CD4-positive, alpha-beta T cell (primary cell): Measurements from ENCODE around the gene ANKRD33. TPM values are rescaled to one million over a fixed set of nuclear protein-coding genes. Genes with fewer than 3 reads are reported as not detected.

Experiments used
- ATAC-seq: fragments of 200-7000 bp; cut with Tn5 transposase; one replicate; pipeline ENCODE4 v1.10.0; 2022; ENCODE audit warnings: mild to moderate bottlenecking; ENCODE audit not compliant: poor library complexity
- CTCF ChIA-PET: fragments of 350-600 bp; sonication (Branson Sonifier 250); formaldehyde crosslinking; loops from one replicate; lab custom pipeline; 2021; ENCODE audit warnings: antibody characterized with exemption, inconsistent platforms; lab: Charles Lee
- POLR2A ChIA-PET: fragments of 350-600 bp; sonication (Branson Sonifier 250); formaldehyde crosslinking; loops from one replicate; lab custom pipeline; 2021; ENCODE audit warnings: antibody characterized with exemption, inconsistent platforms; lab: Charles Lee
- DNase-seq, 14 experiments: peaks; one replicate each; pipeline ENCODE4 v3.0.0-alpha.2; 2013 to 2020; ENCODE audit warnings: mixed read lengths in 2 of 14
- H3K27ac ChIP-seq, 2 donors: one replicate each; pipeline versions ENCODE4 v1.5.1 to v1.7.0; 2013; ENCODE audit warnings: low read length in 2 of 2, low read depth in 1 of 2, mild to moderate bottlenecking in 1 of 2
- H3K27me3 ChIP-seq, 2 experiments: 1 replicate in 1 of 2; 2 replicates in 1 of 2; pipeline versions ENCODE4 v1.6.1 to v1.7.0; 2013; ENCODE audit warnings: low read length in 2 of 2, control low read depth in 1 of 2, mild to moderate bottlenecking in 1 of 2, moderate library complexity in 1 of 2; ENCODE audit not compliant: insufficient read depth in 2 of 2, control insufficient read depth in 1 of 2
- H3K36me3 ChIP-seq: one replicate; pipeline ENCODE4 v1.6.1; 2013; ENCODE audit warnings: low read length, control low read depth; ENCODE audit not compliant: insufficient read depth
- H3K4me1 ChIP-seq: one replicate; pipeline ENCODE4 v1.6.1; 2013; ENCODE audit warnings: low read length, control low read depth; ENCODE audit not compliant: insufficient read depth
- H3K4me3 ChIP-seq: one replicate; pipeline ENCODE4 v1.5.1; 2013; ENCODE audit warnings: mild to moderate bottlenecking, low read length, moderate library complexity
- H3K9me3 ChIP-seq, 2 experiments: 1 replicate in 1 of 2; 2 replicates in 1 of 2; pipeline versions ENCODE4 v1.6.1 to v1.7.0; 2013; ENCODE audit warnings: low read length in 2 of 2, mild to moderate bottlenecking in 2 of 2, control low read depth in 1 of 2, moderate library complexity in 1 of 2; ENCODE audit not compliant: control insufficient read depth in 1 of 2, insufficient read depth in 1 of 2
- H3K27ac Mint-ChIP-seq: one replicate; pipeline ENCODE4 v1.8.0; 2020; ENCODE audit warnings: mixed read lengths
- H3K27me3 Mint-ChIP-seq: one replicate; pipeline ENCODE4 v1.8.0; 2021; ENCODE audit warnings: mixed read lengths
- H3K36me3 Mint-ChIP-seq: one replicate; pipeline ENCODE4 v1.8.0; 2021; ENCODE audit warnings: low read depth, mixed read lengths
- H3K4me1 Mint-ChIP-seq: one replicate; pipeline ENCODE4 v1.8.0; 2021; ENCODE audit warnings: low read depth, mixed read lengths
- H3K4me3 Mint-ChIP-seq: one replicate; pipeline ENCODE4 v1.8.0; 2020; ENCODE audit warnings: mild to moderate bottlenecking, mixed read lengths
- H3K9me3 Mint-ChIP-seq: one replicate; pipeline ENCODE4 v1.8.0; 2020; ENCODE audit warnings: mixed read lengths
- intact Hi-C, 2 experiments: fragments of 100-400 bp; cut with DNase I in 1 of 2; cut with micrococcal nuclease in 1 of 2; formaldehyde crosslinking; loops; one replicate each; pipeline versions ENCODE4 v1.15.1 to v1.9.0; 2023 to 2025; cut with DNase I, micrococcal nuclease
- total RNA-seq, 174 experiments: library from RNA in 2 of 174; stranded (reverse) in 2 of 174; gene quantifications; one replicate each; pipeline ENCODE4 v1.2.3 and lab custom pipeline; 2021 to 2026
- TF ChIP-seq, protein P1 (sequence below): fragments of 200-600 bp; IDR thresholded peaks from one replicate; pipeline ENCODE4 v1.8.0; 2022; ENCODE audit warnings: antibody characterized with exemption, mild to moderate bottlenecking

The ANKRD33 gene
- total RNA-seq, 2 experiments from 2014 or later = not detected

- no peak for ATAC-seq
- H3K9me3 Mint-ChIP-seq = no peaks in the 10 kb centered on the region
- peaks cover 17 to 34% of the 10 kb centered on the region in 2 experiments for H3K27me3 ChIP-seq
- no peak within 1 kb of the TSS for H3K4me3 ChIP-seq
- DNase-seq = no peak
- no peak within 1 kb of the TSS for H3K4me3 Mint-ChIP-seq
- no peaks in the 10 kb centered on the region for H3K9me3 ChIP-seq
- H3K27ac ChIP-seq = no peak within 1 kb of the TSS
- CTCF ChIA-PET = no interaction called here
- TF ChIP-seq, protein P1, sequence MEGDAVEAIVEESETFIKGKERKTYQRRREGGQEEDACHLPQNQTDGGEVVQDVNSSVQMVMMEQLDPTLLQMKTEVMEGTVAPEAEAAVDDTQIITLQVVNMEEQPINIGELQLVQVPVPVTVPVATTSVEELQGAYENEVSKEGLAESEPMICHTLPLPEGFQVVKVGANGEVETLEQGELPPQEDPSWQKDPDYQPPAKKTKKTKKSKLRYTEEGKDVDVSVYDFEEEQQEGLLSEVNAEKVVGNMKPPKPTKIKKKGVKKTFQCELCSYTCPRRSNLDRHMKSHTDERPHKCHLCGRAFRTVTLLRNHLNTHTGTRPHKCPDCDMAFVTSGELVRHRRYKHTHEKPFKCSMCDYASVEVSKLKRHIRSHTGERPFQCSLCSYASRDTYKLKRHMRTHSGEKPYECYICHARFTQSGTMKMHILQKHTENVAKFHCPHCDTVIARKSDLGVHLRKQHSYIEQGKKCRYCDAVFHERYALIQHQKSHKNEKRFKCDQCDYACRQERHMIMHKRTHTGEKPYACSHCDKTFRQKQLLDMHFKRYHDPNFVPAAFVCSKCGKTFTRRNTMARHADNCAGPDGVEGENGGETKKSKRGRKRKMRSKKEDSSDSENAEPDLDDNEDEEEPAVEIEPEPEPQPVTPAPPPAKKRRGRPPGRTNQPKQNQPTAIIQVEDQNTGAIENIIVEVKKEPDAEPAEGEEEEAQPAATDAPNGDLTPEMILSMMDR = no peak
- H3K4me1 ChIP-seq = no peaks in the 10 kb centered on the region
- no peaks in the 10 kb centered on the region for H3K36me3 Mint-ChIP-seq
- POLR2A ChIA-PET = interaction anchor here (0.7 kb wide), 1 partner anchor 13 kb away, joined by 3 read pairs; no protein-coding TSS in a partner anchor
- peaks cover 38% of the 10 kb centered on the region for H3K27me3 Mint-ChIP-seq
- no peaks in the 10 kb centered on the region for H3K4me1 Mint-ChIP-seq
- no peaks in the 10 kb centered on the region for H3K36me3 ChIP-seq
- intact Hi-C loops = no loop called here
- no peak within 1 kb of the TSS for H3K27ac Mint-ChIP-seq
These were observed 19.4 kb downstream of the ANKRD33 start, which contains the start of gene ACVRL1 for GRCh38 chr12:51907083-51907855. ACVRL1 (plus strand) TSS chr12:51907504; CDS start chr12:51912475, 4,971 bp downstream.

DNA sequence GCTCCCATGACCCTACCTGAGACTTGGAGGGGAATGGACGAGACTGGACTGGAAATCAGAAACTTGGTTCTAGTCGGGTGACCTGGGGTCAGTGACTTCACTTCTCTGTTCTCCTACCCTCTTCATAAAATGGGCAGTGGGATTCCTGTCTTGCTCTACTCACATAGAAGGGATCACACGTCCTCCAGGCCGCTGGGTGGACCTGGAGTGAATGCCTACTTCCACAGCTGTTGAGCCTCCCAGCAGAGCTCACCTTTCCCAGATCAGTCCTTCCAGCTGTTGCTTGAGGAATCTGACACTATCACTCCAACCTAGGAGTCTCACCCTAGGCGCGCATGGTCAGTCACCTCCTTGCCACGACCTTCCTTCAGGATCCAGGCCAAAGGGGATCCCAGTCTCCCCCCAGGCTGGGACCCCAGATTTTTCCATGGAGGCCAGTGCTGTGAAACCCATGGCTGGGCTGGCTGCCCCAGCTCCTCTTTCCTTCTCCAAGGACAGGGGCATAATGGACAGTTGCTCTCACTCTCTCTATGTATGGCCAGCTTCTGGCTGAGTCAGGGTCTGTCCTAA lies 20.0 kb downstream of the ANKRD33 start:
- POLR2A ChIA-PET = interaction anchor here (0.7 kb wide), 1 partner anchor 14 kb away, joined by 3 read pairs; no protein-coding TSS in a partner anchor
- no peaks in the 10 kb centered on the region for H3K36me3 Mint-ChIP-seq
- DNase-seq = no peak
- Histone ChIP-seq H3K4me1 (no peaks in the 10 kb centered on the region), H3K36me3 (no peaks in the 10 kb centered on the region), H3K27me3 (peaks cover 17 to 34% of the 10 kb centered on the region in 2 experiments), H3K4me3 (no peak overlapping the region), H3K9me3 (no peaks in the 10 kb centered on the region), H3K27ac (no peak overlapping the region)
- ATAC-seq = no peak
- H3K4me3 Mint-ChIP-seq = no peak overlapping the region
- peaks cover 38% of the 10 kb centered on the region for H3K27me3 Mint-ChIP-seq
- TF ChIP-seq, protein P1 = no peak
- no peaks in the 10 kb centered on the region for H3K9me3 Mint-ChIP-seq
- intact Hi-C loops = no loop called here
- H3K27ac Mint-ChIP-seq = no peak overlapping the region
- CTCF ChIA-PET = no interaction called here
- H3K4me1 Mint-ChIP-seq = no peaks in the 10 kb centered on the region

- no peaks in the 10 kb centered on the region for H3K4me1 Mint-ChIP-seq
- H3K9me3 Mint-ChIP-seq = no peaks in the 10 kb centered on the region
- Histone ChIP-seq H3K4me3 (no peak overlapping the region), H3K4me1 (no peaks in the 10 kb centered on the region), H3K36me3 (no peaks in the 10 kb centered on the region), H3K9me3 (no peaks in the 10 kb centered on the region), H3K27ac (no peak overlapping the region), H3K27me3 (peaks cover 17 to 34% of the 10 kb centered on the region in 2 experiments)
- intact Hi-C loops = no loop called here
- no peak overlapping the region for H3K4me3 Mint-ChIP-seq
- ATAC-seq = no peak
- H3K27ac Mint-ChIP-seq = no peak overlapping the region
- ChIA-PET POLR2A (no interaction called here), CTCF (no interaction called here)
- no peak for DNase-seq
- H3K27me3 Mint-ChIP-seq = peaks cover 38% of the 10 kb centered on the region
- no peaks in the 10 kb centered on the region for H3K36me3 Mint-ChIP-seq
- TF ChIP-seq, protein P1 = no peak
These were observed 21.1 kb downstream of the ANKRD33 start for GRCh38 chr12:51908876-51909592.
